ENCODE data around the gene AAMDC.
"Not testable (repeated sequence)": the region's sequence is repeated elsewhere in the genome, so short reads cannot be mapped to it uniquely, and the experiment has no call there.

The AAMDC gene

GRCh38 chr11:77815459-77815858 lies 5.5 kb upstream of the AAMDC start:
- H3K4me3 ChIP-seq (ENCODE audit: low read depth, low read length): no peak overlapping the region
- TF ChIP-seq, protein P1, sequence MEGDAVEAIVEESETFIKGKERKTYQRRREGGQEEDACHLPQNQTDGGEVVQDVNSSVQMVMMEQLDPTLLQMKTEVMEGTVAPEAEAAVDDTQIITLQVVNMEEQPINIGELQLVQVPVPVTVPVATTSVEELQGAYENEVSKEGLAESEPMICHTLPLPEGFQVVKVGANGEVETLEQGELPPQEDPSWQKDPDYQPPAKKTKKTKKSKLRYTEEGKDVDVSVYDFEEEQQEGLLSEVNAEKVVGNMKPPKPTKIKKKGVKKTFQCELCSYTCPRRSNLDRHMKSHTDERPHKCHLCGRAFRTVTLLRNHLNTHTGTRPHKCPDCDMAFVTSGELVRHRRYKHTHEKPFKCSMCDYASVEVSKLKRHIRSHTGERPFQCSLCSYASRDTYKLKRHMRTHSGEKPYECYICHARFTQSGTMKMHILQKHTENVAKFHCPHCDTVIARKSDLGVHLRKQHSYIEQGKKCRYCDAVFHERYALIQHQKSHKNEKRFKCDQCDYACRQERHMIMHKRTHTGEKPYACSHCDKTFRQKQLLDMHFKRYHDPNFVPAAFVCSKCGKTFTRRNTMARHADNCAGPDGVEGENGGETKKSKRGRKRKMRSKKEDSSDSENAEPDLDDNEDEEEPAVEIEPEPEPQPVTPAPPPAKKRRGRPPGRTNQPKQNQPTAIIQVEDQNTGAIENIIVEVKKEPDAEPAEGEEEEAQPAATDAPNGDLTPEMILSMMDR (IDR thresholded peaks at IDR 0.05; ENCODE audit: control insufficient read depth, extremely low read depth, insufficient read depth): no peak
- DNase-seq (ENCODE audit: low read depth): no peak

DNA sequence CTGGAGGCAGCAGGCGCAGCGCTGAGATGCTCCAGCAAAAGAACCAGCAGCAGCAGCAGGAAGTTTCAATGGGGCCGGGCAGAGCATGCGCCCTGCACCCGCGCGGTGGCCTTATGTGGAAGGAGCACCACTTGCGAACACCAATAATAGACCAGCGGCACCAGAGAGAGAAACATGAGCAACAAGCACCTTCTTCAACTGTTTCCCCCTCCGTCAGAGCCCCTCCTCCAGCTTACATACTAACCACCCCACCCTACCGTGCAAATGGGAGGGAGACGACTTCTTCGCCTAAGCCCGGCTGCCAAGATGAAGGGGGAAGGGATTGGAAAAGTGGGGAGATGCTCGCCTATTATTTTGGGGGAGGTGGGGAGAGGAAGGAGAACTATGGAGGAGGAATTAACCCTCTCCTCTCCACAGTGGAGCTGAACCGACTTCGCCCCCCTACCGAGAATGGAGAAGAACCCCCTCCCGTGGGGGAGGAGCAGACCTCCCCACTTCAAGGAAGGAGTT lies 1.5 kb upstream of the AAMDC start:
- peak overlapping the region; percentile 97 for H3K4me3 ChIP-seq (ENCODE audit: low read depth, low read length)
- peak; percentile 46 for DNase-seq (ENCODE audit: low read depth)
- TF ChIP-seq, protein P1 (IDR thresholded peaks at IDR 0.05; ENCODE audit: control insufficient read depth, extremely low read depth, insufficient read depth): no peak

DNA sequence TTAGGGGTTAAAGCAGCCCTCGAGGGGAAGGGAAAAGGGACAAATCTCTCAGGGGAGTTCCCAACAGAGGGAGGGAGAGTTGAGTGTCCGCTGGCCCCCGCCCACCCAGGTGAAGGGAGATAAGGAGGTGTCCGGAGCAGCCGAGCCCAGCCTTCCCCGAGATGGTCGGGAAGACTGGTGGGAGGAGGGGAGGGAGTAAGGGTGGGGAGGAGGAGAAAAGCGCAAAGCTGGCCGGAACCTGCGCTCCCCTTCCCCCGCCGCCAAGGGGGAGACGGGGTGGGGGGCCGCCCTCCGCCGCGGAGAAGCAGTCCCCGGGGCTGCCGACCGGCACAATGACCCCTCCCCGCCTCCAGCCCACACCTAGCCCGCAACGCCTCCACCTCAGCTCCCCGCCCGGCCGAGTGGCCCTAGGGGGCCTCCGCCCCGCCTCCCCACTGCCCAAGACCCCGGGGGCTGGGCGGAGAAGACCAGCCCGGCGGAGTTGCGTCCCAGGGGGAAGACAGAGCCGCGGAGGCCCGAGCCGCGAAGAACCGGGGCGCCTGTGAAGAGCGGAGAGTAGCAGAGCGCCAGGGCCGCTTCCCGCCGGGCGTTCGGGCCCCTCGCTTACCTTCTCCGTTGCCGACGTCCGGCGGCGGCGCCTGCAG lies 901 bp upstream of the AAMDC start:
- TF ChIP-seq, protein P1 (IDR thresholded peaks at IDR 0.05; ENCODE audit: control insufficient read depth, extremely low read depth, insufficient read depth): no peak
- no peak for DNase-seq (ENCODE audit: low read depth)
- peak overlapping the region; percentile 97 for H3K4me3 ChIP-seq (ENCODE audit: low read depth, low read length)

DNA sequence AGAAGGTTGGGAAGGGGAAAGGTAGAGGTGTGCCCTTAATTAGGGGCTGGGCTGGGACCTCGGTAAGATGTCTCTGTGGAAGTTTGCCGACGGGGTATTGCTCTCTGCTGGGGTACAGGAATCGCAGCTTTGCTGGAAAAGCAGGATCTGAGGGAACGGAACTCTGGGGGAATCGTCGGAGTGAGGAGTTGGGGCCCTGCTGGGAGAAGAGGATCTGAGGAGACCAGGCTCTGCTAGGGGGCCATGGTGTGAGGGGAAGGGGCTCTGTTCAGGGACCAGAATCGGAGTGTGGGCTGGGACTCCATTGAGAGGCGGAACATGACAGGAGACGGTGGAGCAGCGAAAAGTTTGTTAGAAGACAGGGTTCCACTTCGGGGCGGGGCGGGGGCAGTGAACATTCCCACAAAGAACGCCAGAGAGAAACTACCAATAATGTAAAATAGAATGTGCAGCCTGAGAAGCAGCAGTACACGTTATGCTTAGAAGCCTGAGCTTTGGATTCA lies 456 bp downstream of the AAMDC start:
- DNase-seq (ENCODE audit: low read depth): no peak
- H3K4me3 ChIP-seq (ENCODE audit: low read depth, low read length): peak overlapping the region; percentile 97
- TF ChIP-seq, protein P1 (IDR thresholded peaks at IDR 0.05; ENCODE audit: control insufficient read depth, extremely low read depth, insufficient read depth): no peak

DNA sequence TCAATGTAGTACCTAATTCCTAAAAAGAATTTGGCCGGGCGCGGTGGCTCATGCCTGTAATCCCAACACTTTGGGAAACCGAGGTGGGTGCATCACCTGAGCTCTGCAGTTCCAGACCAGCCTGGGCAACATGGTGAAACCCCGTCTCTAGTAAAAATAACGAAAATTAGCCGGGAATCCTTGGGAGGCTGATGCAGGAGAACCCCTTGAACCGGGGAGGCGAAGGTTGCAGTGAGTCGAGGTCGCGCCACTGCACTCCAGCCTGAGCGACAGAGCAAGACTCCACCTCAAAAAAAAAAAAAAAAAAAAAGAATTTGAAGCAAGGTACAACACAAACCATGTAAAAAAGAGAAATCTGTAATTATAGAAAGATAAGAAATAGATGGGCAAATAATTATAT lies 1.2 kb downstream of the AAMDC start:
- peak overlapping the region; percentile 97 for H3K4me3 ChIP-seq (ENCODE audit: low read depth, low read length)
- DNase-seq (ENCODE audit: low read depth): not testable (repeated sequence)

DNA sequence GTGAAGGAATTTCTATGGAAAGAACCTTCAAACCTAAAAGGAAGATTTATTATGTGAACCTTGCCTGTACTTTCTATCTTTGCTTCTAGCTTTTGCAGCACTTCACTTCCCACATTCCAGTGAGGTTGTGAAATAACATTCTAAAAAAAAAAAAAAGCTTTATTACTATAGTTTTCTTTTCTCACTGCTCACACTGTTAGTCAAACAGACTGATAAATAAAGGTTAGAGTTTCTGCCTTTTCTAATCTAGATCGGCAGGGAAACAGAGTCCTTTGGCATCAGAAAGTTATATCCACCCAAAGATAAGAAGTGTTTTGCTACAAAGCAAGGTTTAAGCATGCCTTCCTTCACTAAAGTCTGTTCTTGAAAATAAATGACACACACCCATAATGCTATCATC lies 2.8 kb downstream of the AAMDC start:
- no peak overlapping the region for H3K4me3 ChIP-seq (ENCODE audit: low read depth, low read length)
- TF ChIP-seq, protein P1 (IDR thresholded peaks at IDR 0.05; ENCODE audit: control insufficient read depth, extremely low read depth, insufficient read depth): no peak
- DNase-seq (ENCODE audit: low read depth): no peak

- TF ChIP-seq, protein P1 (IDR thresholded peaks at IDR 0.05; ENCODE audit: control insufficient read depth, extremely low read depth, insufficient read depth): no peak
- DNase-seq (ENCODE audit: low read depth): no peak
- H3K4me3 ChIP-seq (ENCODE audit: low read depth, low read length): no peak overlapping the region
Observed at GRCh38 chr11:77828926-77829325, 8.0 kb downstream of the AAMDC start.
